VCaP (cell line): ENCODE results near the gene ZBTB16.
A peak's percentile ranks its signal among the peaks of the same experiment; 100 is the strongest.

Experiments
- H3K27ac ChIP-seq: fragments of 450-650 bp; 2 replicates; pipeline ENCODE4 v1.5.1; 2017
- CTCF ChIP-seq: fragments of 450-650 bp; conservative IDR thresholded peaks from 2 replicates; pipeline ENCODE4 v1.5.1; 2017; ENCODE audit warnings: mild to moderate bottlenecking, moderate library complexity

ZBTB16 gene

GRCh38 chr11:114132944-114133394, 73.5 kb downstream of the ZBTB16 start:
- H3K27ac ChIP-seq: peak overlapping the region; percentile 86

GRCh38 chr11:114133548-114134329, 74.2 kb downstream of the ZBTB16 start:
- peak overlapping the region; percentile 86 for H3K27ac ChIP-seq
- TF ChIP-seq CTCF: no peak

More at GRCh38 chr11:114132944-114133394, 73.5 kb downstream of the ZBTB16 start:
- TF ChIP-seq CTCF: no peak

GRCh38 chr11:114134870-114135269, 75.4 kb downstream of the ZBTB16 start:
- H3K27ac ChIP-seq: no peak overlapping the region
- TF ChIP-seq CTCF: no peak

- no peak overlapping the region; the same call in 1 of the 2 replicates for H3K27ac ChIP-seq
- TF ChIP-seq CTCF: no peak
Observed at GRCh38 chr11:114135737-114136151, 76.2 kb downstream of the ZBTB16 start.

- H3K27ac ChIP-seq: peak overlapping the region; percentile 84; the same call in 1 of the 2 replicates
- TF ChIP-seq CTCF: no peak
Observed at GRCh38 chr11:114136686-114137640, 77.5 kb downstream of the ZBTB16 start.

- H3K27ac ChIP-seq: peak overlapping the region; percentile 84
- TF ChIP-seq CTCF: no peak
Observed at GRCh38 chr11:114137838-114138237, 78.3 kb downstream of the ZBTB16 start.

GRCh38 chr11:114138411-114138810, 78.9 kb downstream of the ZBTB16 start:
- TF ChIP-seq CTCF: no peak
- H3K27ac ChIP-seq: peak overlapping the region; percentile 84
